VCaP (cell line): ENCODE data around the gene FLAD1.

ENCODE experiments used
- H3K27ac ChIP-seq: fragments of 450-650 bp; 2 replicates; pipeline ENCODE4 v1.5.1; 2017
- CTCF ChIP-seq: fragments of 450-650 bp; conservative IDR thresholded peaks from 2 replicates; pipeline ENCODE4 v1.5.1; 2017; ENCODE audit warnings: mild to moderate bottlenecking, moderate library complexity

Gene FLAD1

GRCh38 chr1:155029513-155030242 lies 46.5 kb downstream of the FLAD1 start:
- H3K27ac ChIP-seq: no peak overlapping the region
- no peak for TF ChIP-seq CTCF

- no peak for TF ChIP-seq CTCF
- no peak overlapping the region for H3K27ac ChIP-seq
These were observed 47.2 kb downstream of the FLAD1 start for GRCh38 chr1:155030243-155030795.

GRCh38 chr1:155030899-155031298 lies 47.8 kb downstream of the FLAD1 start:
- H3K27ac ChIP-seq: no peak overlapping the region
- no peak for TF ChIP-seq CTCF

- H3K27ac ChIP-seq: no peak overlapping the region
- TF ChIP-seq CTCF: no peak
These were observed 49.7 kb downstream of the FLAD1 start for GRCh38 chr1:155032886-155033285.

GRCh38 chr1:155033524-155033923 lies 50.4 kb downstream of the FLAD1 start, which contains the start of the genes DCST1 and DCST2:
Gene DCST1 (plus strand): TSS chr1:155033824. CDS start chr1:155034037, 213 bp downstream.
Gene DCST2 (minus strand): TSS chr1:155033781. CDS start chr1:155033701, 80 bp downstream.
- H3K27ac ChIP-seq: no peak within 1 kb of the TSS
- TF ChIP-seq CTCF: no peak

GRCh38 chr1:155034318-155035208 lies 51.4 kb downstream of the FLAD1 start:
- TF ChIP-seq CTCF: no peak
- no peak overlapping the region for H3K27ac ChIP-seq

- H3K27ac ChIP-seq: no peak overlapping the region
- no peak for TF ChIP-seq CTCF
These were observed 52.8 kb downstream of the FLAD1 start for GRCh38 chr1:155035936-155036335.
